WERI-Rb-1 (cell line): ENCODE data around the gene CMTM7.

ENCODE experiments used
- DNase-seq: peaks from one replicate; pipeline ENCODE4 v3.0.0-alpha.2; 2020
- H3K27ac ChIP-seq: fragments of 250-450 bp; sonication (Bioruptor Pico); 2 replicates; pipeline ENCODE4 v1.5.1; 2020; ENCODE audit warnings: mild to moderate bottlenecking, moderate library complexity
- H3K27me3 ChIP-seq: fragments of 250-450 bp; sonication (Bioruptor Pico); 2 replicates; pipeline ENCODE4 v1.5.1; 2021; ENCODE audit warnings: mild to moderate bottlenecking, low read depth, moderate library complexity; ENCODE audit not compliant: insufficient read depth, severe bottlenecking
- H3K36me3 ChIP-seq: fragments of 250-450 bp; sonication (Bioruptor Pico); 2 replicates; pipeline ENCODE4 v1.5.1; 2020; ENCODE audit warnings: mild to moderate bottlenecking, moderate library complexity
- H3K4me3 ChIP-seq: 2 replicates; pipeline ENCODE4 v1.5.1; 2011; ENCODE audit warnings: low read depth, mild to moderate bottlenecking, control low read depth, low read length
- H3K9me3 ChIP-seq: fragments of 250-450 bp; sonication (Bioruptor Pico); 2 replicates; pipeline ENCODE4 v1.5.1; 2021; ENCODE audit warnings: mild to moderate bottlenecking, moderate library complexity; ENCODE audit not compliant: severe bottlenecking
- CTCF ChIP-seq: IDR thresholded peaks from 2 replicates; pipeline ENCODE4 v1.5.1; 2011; ENCODE audit warnings: low read depth, mild to moderate bottlenecking, control low read depth, inconsistent platforms, low read length

CMTM7 gene

GRCh38 chr3:32397941-32398340 lies 6.3 kb downstream of the CMTM7 start:
- Histone ChIP-seq H3K9me3 (no peaks in the 10 kb centered on the region), H3K27ac (no peak overlapping the region)
- no peak for DNase-seq

DNA sequence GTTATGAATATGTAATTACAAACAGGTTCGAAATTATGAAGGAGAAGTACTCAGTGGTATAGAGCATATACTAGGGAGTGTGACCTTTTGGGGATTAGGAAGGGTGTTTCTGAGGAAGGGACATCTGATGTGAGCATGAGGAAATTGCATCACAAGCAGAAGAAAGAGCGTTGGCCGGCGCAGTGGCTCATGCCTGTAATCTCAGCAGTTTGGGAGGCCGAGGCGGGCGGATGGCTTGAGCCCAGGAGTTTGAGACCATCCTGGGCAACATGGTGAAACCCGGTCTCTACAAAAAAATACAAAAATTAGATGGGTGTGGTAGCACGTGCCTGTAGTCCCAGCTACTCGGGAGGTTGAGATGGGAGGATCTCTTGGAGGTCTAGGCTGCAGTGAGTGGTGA lies 6.9 kb downstream of the CMTM7 start:
- no peaks in the 10 kb centered on the region for H3K36me3 ChIP-seq
- no peak overlapping the region for H3K27ac ChIP-seq
- no peak overlapping the region for H3K4me3 ChIP-seq
- no peaks in the 10 kb centered on the region for H3K27me3 ChIP-seq
- no peak for TF ChIP-seq CTCF
- no peaks in the 10 kb centered on the region for H3K9me3 ChIP-seq
- DNase-seq, result no peak

More at GRCh38 chr3:32397941-32398340, 6.3 kb downstream of the CMTM7 start:
- no peak for TF ChIP-seq CTCF
- Histone ChIP-seq H3K4me3 (no peak overlapping the region), H3K36me3 (no peaks in the 10 kb centered on the region), H3K27me3 (no peaks in the 10 kb centered on the region)

GRCh38 chr3:32399030-32399620 lies 7.5 kb downstream of the CMTM7 start:
- Histone ChIP-seq H3K9me3 (no peaks in the 10 kb centered on the region), H3K27me3 (no peaks in the 10 kb centered on the region), H3K27ac (no peak overlapping the region)

DNA sequence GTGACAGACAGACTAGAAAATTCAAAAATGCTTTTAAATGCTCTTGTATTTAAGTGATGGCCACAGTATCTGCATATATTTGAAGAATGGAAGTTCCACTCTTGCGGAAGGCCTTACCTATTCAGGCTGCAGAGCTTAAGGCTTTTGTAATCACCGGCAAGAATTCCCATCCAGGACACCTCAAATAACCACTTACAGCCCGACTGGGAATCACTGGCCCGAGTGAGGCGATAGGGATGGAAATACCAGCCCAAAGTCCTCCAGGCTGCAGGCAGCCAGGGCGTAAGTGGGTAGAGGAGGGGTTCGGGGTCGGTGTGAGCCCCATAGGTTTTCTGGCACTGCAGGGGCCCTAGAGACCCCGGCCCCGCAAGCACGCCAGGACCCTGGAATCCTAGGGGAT lies 9.5 kb downstream of the CMTM7 start:
- no peaks in the 10 kb centered on the region for H3K27me3 ChIP-seq
- H3K27ac ChIP-seq, result peak overlapping the region; percentile 99
- no peaks in the 10 kb centered on the region for H3K9me3 ChIP-seq
- no peak for TF ChIP-seq CTCF
- H3K4me3 ChIP-seq, result peak overlapping the region; percentile 41
- DNase-seq, result no peak
- H3K36me3 ChIP-seq, result no peaks in the 10 kb centered on the region

More at GRCh38 chr3:32399030-32399620, 7.5 kb downstream of the CMTM7 start:
- TF ChIP-seq CTCF, result peak; percentile 31; the same call in 1 of the 2 replicates
- Histone ChIP-seq H3K36me3 (no peaks in the 10 kb centered on the region), H3K4me3 (no peak overlapping the region)
- DNase-seq, result no peak

- Histone ChIP-seq H3K27me3 (no peaks in the 10 kb centered on the region), H3K27ac (peak overlapping the region; percentile 99), H3K4me3 (peak overlapping the region; percentile 41), H3K36me3 (no peaks in the 10 kb centered on the region), H3K9me3 (no peaks in the 10 kb centered on the region)
- no peak for TF ChIP-seq CTCF
- peak; percentile 69 for DNase-seq
Observed at GRCh38 chr3:32401556-32402081, 10.0 kb downstream of the CMTM7 start.

DNA sequence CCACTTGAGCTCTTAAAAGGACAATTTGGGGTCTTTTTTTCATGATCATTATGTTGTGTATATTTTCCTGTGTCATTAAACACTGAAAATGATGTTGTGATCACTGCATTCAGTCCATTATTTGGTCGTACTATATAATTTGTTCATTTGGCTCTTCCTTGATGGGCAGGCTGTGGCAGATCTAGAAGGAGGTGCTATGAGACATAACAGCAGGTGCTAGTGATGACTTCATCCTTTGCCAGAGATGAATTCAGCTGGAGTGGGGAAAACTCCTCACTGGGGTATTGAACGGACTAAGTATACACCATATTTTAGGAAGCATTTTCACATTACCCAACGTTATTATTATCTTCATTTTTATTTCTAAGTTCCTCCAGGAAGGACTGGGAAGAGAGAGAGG lies 12.0 kb downstream of the CMTM7 start:
- TF ChIP-seq CTCF, result no peak
- no peak for DNase-seq
- Histone ChIP-seq H3K9me3 (no peaks in the 10 kb centered on the region), H3K36me3 (no peaks in the 10 kb centered on the region), H3K4me3 (no peak overlapping the region), H3K27me3 (no peaks in the 10 kb centered on the region), H3K27ac (no peak overlapping the region)
